ENCODE data around the gene DSCAML1.

DNA sequence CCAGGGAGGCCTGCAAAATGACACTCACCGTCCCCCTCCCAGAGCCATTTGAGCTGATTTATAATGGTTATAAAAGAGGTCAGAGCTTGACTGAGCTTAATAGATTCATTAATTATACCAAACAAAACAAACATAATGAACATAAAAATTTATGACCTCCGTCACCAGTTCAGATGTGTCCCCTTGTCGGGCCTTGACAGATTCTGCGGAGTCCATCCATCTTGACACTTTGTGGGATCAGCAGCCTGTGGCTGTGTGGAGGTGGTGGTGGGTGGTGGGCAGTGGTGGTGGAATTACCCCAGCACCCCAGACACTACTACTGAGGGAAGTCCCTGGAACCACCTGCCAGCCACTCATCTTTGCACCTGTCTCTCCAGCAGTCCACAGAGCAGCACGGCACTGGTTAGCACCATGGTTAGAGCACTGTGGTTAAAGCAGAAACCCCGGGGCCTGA is 83.5 kb downstream of the DSCAML1 start:
- TF ChIP-seq, protein P1, sequence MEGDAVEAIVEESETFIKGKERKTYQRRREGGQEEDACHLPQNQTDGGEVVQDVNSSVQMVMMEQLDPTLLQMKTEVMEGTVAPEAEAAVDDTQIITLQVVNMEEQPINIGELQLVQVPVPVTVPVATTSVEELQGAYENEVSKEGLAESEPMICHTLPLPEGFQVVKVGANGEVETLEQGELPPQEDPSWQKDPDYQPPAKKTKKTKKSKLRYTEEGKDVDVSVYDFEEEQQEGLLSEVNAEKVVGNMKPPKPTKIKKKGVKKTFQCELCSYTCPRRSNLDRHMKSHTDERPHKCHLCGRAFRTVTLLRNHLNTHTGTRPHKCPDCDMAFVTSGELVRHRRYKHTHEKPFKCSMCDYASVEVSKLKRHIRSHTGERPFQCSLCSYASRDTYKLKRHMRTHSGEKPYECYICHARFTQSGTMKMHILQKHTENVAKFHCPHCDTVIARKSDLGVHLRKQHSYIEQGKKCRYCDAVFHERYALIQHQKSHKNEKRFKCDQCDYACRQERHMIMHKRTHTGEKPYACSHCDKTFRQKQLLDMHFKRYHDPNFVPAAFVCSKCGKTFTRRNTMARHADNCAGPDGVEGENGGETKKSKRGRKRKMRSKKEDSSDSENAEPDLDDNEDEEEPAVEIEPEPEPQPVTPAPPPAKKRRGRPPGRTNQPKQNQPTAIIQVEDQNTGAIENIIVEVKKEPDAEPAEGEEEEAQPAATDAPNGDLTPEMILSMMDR (IDR thresholded peaks at IDR 0.05; ENCODE audit: insufficient read depth, low read depth, low read length): no peak
- TF ChIP-seq EZH2 (IDR thresholded peaks at IDR 0.05; ENCODE audit: insufficient read depth, low read length): no peak
